ENCODE data around the gene SGF29. TPM values are rescaled to one million over a fixed set of nuclear protein-coding genes. Genes with fewer than 3 reads are reported as not detected.
"Not testable (repeated sequence)": the region's sequence is repeated elsewhere in the genome, so short reads cannot be mapped to it uniquely, and the experiment has no call there.

The SGF29 gene
- total and polyA plus RNA-seq, 12 donors, result 18.4 to 118 (median 29.9) TPM

- intact Hi-C loops (cut with DNase I), result no loop called here
- TF ChIP-seq POLR2A (IDR thresholded peaks at IDR 0.05) (no peak), CTCF (IDR thresholded peaks at IDR 0.05) (no peak)
- no peaks in the 10 kb centered on the region for H3K27me3 ChIP-seq
- WGBS, 4 donors, result 79 to 82% (median 81%) methylated on average over 11 of the region's 11 CpGs
- H3K36me3 ChIP-seq (replicated peaks in 1 of 2), result no peaks in the 10 kb centered on the region
- peaks cover 15 to 26% of the 10 kb centered on the region in 2 donors for H3K4me1 ChIP-seq (replicated peaks in 1 of 2)
- DNase-seq, result no peak
- H3K4me3 ChIP-seq, result no peak overlapping the region
- no peaks in the 10 kb centered on the region for H3K9me3 ChIP-seq (replicated peaks in 1 of 3)
- H3K27ac ChIP-seq, result peak overlapping the region in 2 of 5 donors; percentile 19 to 40
These were observed 27.3 kb upstream of the SGF29 start for GRCh38 chr16:28526201-28527099.

DNA sequence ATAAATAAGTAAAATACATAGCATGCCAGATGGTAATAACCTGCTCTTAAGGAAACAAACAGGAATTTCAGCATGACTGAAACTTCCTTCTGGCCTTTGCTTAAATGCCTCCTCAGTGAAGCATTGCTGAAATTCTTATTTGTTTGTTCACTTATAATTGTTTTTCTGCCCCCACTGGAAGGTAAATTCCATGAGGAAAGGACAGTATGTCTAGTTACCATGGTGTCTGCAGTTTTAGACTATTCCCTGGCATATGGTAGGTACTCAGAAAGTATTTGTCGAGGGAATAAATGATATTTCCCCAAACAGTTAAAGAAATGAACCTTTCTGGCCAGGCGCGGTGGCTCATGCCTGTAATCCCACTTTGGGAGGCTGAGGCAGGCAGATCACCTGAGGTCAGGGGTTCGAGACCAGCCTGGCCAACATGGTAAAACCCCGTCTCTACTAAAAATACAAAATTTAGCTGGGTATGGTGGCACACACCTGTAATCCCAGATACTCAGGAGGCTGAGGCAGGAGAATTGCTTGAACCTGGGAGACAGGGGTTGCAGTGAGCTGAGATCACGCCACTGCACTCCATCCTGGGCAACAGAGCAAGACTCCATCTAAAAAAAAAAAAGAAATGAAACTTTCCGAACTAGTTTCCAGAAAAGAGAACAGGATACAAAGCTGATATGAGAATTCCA, 26.5 kb upstream of the SGF29 start:
- H3K27ac ChIP-seq; intact Hi-C loops (cut with DNase I); DNase-seq; H3K4me3 ChIP-seq; H3K9me3 ChIP-seq (replicated peaks in 1 of 3); H3K27me3 ChIP-seq; H3K36me3 ChIP-seq (replicated peaks in 1 of 2): not testable (repeated sequence)
- H3K4me1 ChIP-seq (replicated peaks in 1 of 2), result peaks cover 23 to 32% of the 10 kb centered on the region in 2 donors
- 91 to 95% (median 94%) methylated on average over 7 of the region's 7 CpGs for WGBS, 4 donors

DNA sequence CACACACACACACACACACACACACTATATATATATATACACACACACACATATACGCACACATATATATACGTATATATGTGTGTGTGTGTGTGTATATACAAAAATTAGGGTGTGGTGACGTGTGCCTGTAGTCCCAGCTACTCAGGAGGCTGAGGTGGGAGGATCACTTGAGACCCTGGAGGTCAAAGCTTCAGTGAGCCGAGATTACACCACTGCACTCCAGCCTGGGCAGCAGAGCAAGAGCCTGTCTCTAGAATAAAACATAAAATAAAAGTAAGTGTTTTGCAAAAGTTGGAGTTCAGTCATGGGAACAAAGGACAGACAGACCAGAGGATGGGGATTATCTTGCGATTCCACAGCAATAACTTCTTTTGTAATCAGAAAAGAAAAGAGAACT, 25.7 kb upstream of the SGF29 start:
- Histone ChIP-seq H3K4me3 (no peak overlapping the region), H3K36me3 (replicated peaks in 1 of 2) (no peaks in the 10 kb centered on the region), H3K27me3 (no peaks in the 10 kb centered on the region), H3K4me1 (replicated peaks in 1 of 2) (peaks cover 27 to 33% of the 10 kb centered on the region in 2 donors), H3K27ac (peak overlapping the region in 4 of 5 donors; percentile 2 to 67 (median 59)), H3K9me3 (replicated peaks in 1 of 3) (no peaks in the 10 kb centered on the region)
- intact Hi-C loops (cut with DNase I), result no loop called here
- TF ChIP-seq CTCF (IDR thresholded peaks at IDR 0.05), result no peak
- TF ChIP-seq POLR2A (IDR thresholded peaks at IDR 0.05), result no peak
- DNase-seq, result no peak
- 53 to 62% (median 58%) methylated on average over 5 of the region's 5 CpGs for WGBS, 4 donors

DNA sequence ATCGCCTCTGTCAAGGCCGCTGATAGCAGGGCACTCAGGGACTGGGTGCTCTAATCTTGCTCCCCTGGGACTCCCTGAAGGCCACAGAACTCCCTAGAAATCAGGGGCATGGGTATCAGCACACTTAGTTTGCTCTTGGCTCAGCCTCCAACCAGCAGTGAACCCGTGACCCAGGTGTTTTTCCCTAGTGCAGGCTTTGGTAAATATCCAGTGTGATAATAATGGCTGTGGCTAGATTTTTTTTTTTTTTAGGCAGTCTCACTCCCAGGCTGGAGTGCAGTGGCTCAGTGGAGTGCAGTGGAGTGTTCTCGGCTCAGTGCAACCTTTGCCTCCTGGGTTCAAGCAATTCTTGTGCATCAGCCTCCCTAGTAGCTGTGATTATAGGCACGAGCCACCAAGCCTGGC, 25.3 kb upstream of the SGF29 start:
- WGBS, 4 donors, result 23 to 44% (median 38%) methylated on average over 5 of the region's 5 CpGs
- no peak overlapping the region for H3K4me3 ChIP-seq
- no peak for TF ChIP-seq CTCF (IDR thresholded peaks at IDR 0.05)
- no peak for TF ChIP-seq POLR2A (IDR thresholded peaks at IDR 0.05)
- no peaks in the 10 kb centered on the region for H3K27me3 ChIP-seq
- peaks cover 27 to 33% of the 10 kb centered on the region in 2 donors for H3K4me1 ChIP-seq (replicated peaks in 1 of 2)
- DNase-seq, result peak in 6 of 7 donors; percentile 53 to 72 (median 68)
- H3K9me3 ChIP-seq (replicated peaks in 1 of 3), result no peaks in the 10 kb centered on the region
- H3K27ac ChIP-seq, result peak overlapping the region in 4 of 5 donors; percentile 2 to 67 (median 59)
- intact Hi-C loops (cut with DNase I), result no loop called here
- no peaks in the 10 kb centered on the region for H3K36me3 ChIP-seq (replicated peaks in 1 of 2)
